Activated T-cell treated with anti-CD3 and anti-CD28 coated beads for 24 hours (primary cell): Measurements from ENCODE around the gene MCM9.

Experiments
- DNase-seq: peaks from one replicate; pipeline ENCODE4 v3.0.0-alpha.2; 2020; ENCODE audit warnings: low read depth

MCM9 gene

GRCh38 chr6:118864341-118865099, 70.4 kb downstream of the MCM9 start:
- DNase-seq, result no peak

GRCh38 chr6:118862443-118862842, 72.5 kb downstream of the MCM9 start:
- no peak for DNase-seq

GRCh38 chr6:118860880-118861279, 74.1 kb downstream of the MCM9 start:
- DNase-seq, result no peak

GRCh38 chr6:118860363-118860762, 74.6 kb downstream of the MCM9 start:
- no peak for DNase-seq

- no peak for DNase-seq
Measured at GRCh38 chr6:118859517-118860064, 75.4 kb downstream of the MCM9 start.

- DNase-seq, result no peak
Measured at GRCh38 chr6:118856301-118856700, 78.7 kb downstream of the MCM9 start.

GRCh38 chr6:118853408-118853807, 81.6 kb downstream of the MCM9 start:
- no peak for DNase-seq

GRCh38 chr6:118844915-118845314, 90.0 kb downstream of the MCM9 start:
- no peak for DNase-seq

GRCh38 chr6:118843685-118844390, 91.1 kb downstream of the MCM9 start:
- DNase-seq, result no peak

- DNase-seq, result no peak
Measured at GRCh38 chr6:118830691-118831090, 104.3 kb downstream of the MCM9 start.

GRCh38 chr6:118829817-118830478, 105.0 kb downstream of the MCM9 start:
- DNase-seq, result no peak

GRCh38 chr6:118826096-118826495, 108.9 kb downstream of the MCM9 start:
- DNase-seq, result no peak

GRCh38 chr6:118825661-118826060, 109.3 kb downstream of the MCM9 start:
- DNase-seq, result no peak

- DNase-seq, result no peak
Measured at GRCh38 chr6:118815495-118815894, 119.5 kb downstream of the MCM9 start.

- DNase-seq, result peak; percentile 21
Measured at GRCh38 chr6:118813775-118814174, 121.2 kb downstream of the MCM9 start.

GRCh38 chr6:118812970-118813369, 122.0 kb downstream of the MCM9 start:
- DNase-seq, result no peak

- DNase-seq, result peak; percentile 42
Measured at GRCh38 chr6:118810420-118811027, 124.4 kb downstream of the MCM9 start.

GRCh38 chr6:118808793-118809638, 125.9 kb downstream of the MCM9 start:
- no peak for DNase-seq

GRCh38 chr6:118804091-118804490, 130.9 kb downstream of the MCM9 start:
- no peak for DNase-seq

GRCh38 chr6:118801257-118801656, 133.7 kb downstream of the MCM9 start:
- no peak for DNase-seq

GRCh38 chr6:118800394-118801071, 134.4 kb downstream of the MCM9 start:
- peak; percentile 76 for DNase-seq
